ENCODE results near the gene ETV3L. TPM values are rescaled to one million over a fixed set of nuclear protein-coding genes. Genes with fewer than 3 reads are reported as not detected.

ETV3L gene
- not detected in 5 replicates for total RNA-seq (2022; extraction: Qiagen RNA extraction)

DNA sequence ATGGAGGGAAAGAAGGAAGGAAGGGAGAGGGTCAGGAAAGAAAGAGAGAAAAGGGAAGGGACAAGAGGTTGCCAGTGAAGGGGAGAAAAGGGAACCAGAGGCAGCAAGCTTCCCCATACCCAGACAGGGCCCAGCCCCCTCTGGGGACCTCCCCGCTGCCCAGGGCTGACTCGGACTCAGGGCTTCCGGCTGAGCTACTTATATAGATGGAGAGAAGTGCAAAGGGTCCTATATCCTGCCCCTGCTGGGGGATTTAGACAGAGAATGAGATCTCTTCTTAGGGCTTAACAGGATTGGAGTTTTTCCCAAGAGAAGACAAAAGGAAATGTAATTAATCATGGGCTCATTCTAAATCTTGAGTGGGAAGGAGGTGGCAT, at the start of gene ETV3L:
TSS of gene ETV3L (minus strand) at position 176 of the 377 bp plus-strand sequence. CDS start 285 bp downstream, outside the sequence.

DNA sequence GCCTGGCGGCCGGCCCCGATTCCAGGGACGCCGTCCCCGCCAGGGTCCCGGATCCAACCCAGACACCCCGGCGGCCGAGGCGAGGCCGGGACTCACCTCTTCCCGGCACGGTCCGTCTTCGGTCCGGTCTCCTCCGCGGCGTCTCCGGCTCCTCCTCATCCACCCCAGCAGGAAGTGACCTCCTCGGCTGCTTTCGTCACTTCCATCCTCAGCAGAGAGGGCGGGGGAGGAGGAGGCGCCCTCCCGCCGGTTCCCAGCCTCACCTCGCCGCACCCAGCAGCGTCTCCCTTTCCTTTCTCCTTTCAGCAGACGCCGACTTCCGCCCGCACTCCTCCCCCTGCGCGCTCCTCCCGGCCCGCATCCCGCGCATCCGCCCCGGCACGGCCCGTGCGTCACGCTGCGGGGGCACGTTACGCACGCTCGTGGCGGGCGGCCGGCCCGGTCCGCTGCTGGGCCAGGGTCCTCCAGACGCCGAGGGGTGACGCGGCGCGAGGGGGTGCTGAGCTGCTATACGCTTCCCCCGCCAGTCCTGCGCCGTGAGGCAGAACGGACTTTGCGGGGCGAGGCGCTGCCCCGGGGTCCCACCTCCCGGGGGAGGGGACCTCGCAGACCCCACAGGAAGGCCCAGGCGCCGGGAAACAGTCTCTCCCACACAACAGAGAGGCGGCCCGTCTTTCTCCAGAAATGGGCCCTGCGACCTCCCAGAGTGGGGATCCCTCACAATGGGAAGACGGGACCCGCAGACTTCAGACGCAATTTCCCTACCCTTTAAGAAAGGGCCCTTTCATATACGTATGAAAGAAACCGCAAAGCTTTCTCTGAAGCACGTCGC, 38.8 kb upstream of the ETV3L start, which contains the start of gene ETV3:
TSS of gene ETV3 (minus strand) at position 176 of the 832 bp plus-strand sequence. CDS start 2,043 bp downstream, outside the sequence.

DNA sequence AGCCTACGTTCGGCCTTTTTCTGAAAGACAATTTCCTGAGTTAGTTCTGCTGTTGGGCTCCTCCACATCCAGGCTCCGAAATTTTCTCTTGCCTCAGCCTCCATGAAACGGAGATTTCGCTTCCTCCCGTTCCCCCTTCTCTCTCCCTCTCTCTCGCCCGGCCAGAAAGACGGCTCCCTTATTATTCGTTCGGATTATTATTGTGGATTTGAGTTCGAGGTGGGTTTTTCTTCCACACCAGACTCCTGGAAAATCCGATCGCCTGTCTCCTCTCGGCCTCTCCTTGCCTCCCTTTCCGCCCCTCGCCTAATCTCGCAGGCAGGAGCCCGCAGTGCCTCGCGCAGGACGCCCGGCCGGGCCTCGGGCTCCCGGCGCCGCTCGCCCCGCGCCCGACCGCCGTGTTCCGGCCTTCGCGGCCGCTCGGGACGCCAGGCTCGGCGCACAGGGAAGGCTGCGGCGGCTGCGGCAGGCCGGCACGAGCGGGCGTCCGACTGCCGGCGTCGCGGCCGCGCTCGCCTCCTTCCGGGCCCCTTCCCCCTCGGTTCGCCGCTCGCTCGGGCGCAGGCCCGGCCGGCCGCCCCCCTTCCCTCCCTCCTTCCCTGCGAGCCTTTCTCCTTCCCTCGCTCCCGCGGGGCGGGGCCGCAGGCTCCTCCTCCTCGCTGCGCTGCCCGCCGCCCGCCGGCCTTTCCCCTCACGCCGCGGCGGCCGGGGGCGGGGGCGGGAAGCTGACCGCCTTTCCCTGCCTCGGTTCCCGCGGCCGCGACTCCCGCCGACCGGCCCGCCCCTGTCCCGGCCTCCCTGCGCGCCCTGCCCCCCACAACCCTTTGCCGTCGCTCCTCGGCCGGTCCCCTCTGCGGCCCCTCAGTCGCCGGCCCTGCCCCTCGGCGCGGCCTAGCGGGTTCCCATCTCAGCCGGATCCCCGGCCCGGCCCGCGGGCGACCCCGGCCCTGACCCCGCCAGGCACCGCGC, 54.1 kb downstream of the ETV3L start, which contains the start of gene ARHGEF11:
TSS of gene ARHGEF11 (minus strand) at position 493 of the 969 bp plus-strand sequence. CDS start 1,412 bp downstream, outside the sequence.

Other genes with a start within 250 kb of the ETV3L start
- not detected in 5 replicates for gene INSRR, start 240.7 kb downstream of the ETV3L start, total RNA-seq (2022; extraction: Qiagen RNA extraction)
- 0.06 to 0.16 TPM (median 0.08 TPM) in 4 of 5 replicates, not detected in the other for gene NTRK1, start 238.9 kb downstream of the ETV3L start, total RNA-seq (2022; extraction: Qiagen RNA extraction)
- 5.0 to 9.3 TPM (median 6.5 TPM) in 5 replicates for gene PEAR1, start 206.1 kb downstream of the ETV3L start, total RNA-seq (2022; extraction: Qiagen RNA extraction)
- 0.08 to 0.12 TPM (median 0.10 TPM) in 5 replicates for gene LRRC71, start 179.2 kb downstream of the ETV3L start, total RNA-seq (2022; extraction: Qiagen RNA extraction)
- 13.9 to 18.8 TPM (median 18.4 TPM) in 5 replicates for gene ARHGEF11, start 54.1 kb downstream of the ETV3L start, total RNA-seq (2022; extraction: Qiagen RNA extraction)
- 10.6 to 13.5 TPM (median 12.9 TPM) in 5 replicates for gene ETV3, start 38.6 kb upstream of the ETV3L start, total RNA-seq (2022; extraction: Qiagen RNA extraction)

All from A549 treated with dexamethasone at 1 μM for 4 hours (cell line).